Stimulated activated naive B cell treated with anti-CD40 and anti-IgM and Interleukin-4, amounts not matched to agents 10 μg/mL and 1 μg/mL and 100 μg/mL, for 72 hours (primary cell): Measurements from ENCODE around the gene IFT25.

ENCODE experiments used
- ATAC-seq, 2 donors: fragments of 150-1000 bp; cut with Tn5 transposase; replicated peaks; 2 replicates each; pipeline ENCODE4 v1.10.0; 2021; ENCODE audit warnings: moderate library complexity in 1 of 2
- DNase-seq: peaks from one replicate; pipeline ENCODE4 v3.0.0; 2021
- H3K27ac Mint-ChIP-seq: one replicate; pipeline ENCODE4 v1.8.0; 2022; ENCODE audit warnings: mild to moderate bottlenecking, mixed read lengths
- H3K27me3 Mint-ChIP-seq, 2 donors: one replicate each; pipeline ENCODE4 v1.8.0; 2022; ENCODE audit warnings: mixed read lengths in 2 of 2
- H3K36me3 Mint-ChIP-seq, 2 donors: one replicate each; pipeline ENCODE4 v1.8.0; 2022; ENCODE audit warnings: mixed read lengths in 2 of 2, mild to moderate bottlenecking in 1 of 2
- H3K4me1 Mint-ChIP-seq, 2 donors: one replicate each; pipeline ENCODE4 v1.8.0; 2022; ENCODE audit warnings: mixed read lengths in 2 of 2, mild to moderate bottlenecking in 1 of 2
- H3K4me3 Mint-ChIP-seq, 2 donors: one replicate each; pipeline ENCODE4 v1.8.0; 2022; ENCODE audit warnings: mild to moderate bottlenecking in 2 of 2, mixed read lengths in 2 of 2, moderate library complexity in 1 of 2
- H3K9me3 Mint-ChIP-seq, 2 donors: one replicate each; pipeline ENCODE4 v1.8.0; 2022; ENCODE audit warnings: mixed read lengths in 2 of 2, mild to moderate bottlenecking in 1 of 2

The IFT25 gene

GRCh38 chr1:53927376-53927881, 18.1 kb downstream of the IFT25 start:
- Mint-ChIP-seq H3K27me3 (no peaks in the 10 kb centered on the region), H3K9me3 (no peaks in the 10 kb centered on the region), H3K27ac (no peak overlapping the region), H3K36me3 (peaks cover 20 to 31% of the 10 kb centered on the region in 2 donors), H3K4me3 (no peak overlapping the region), H3K4me1 (no peaks in the 10 kb centered on the region)
- DNase-seq (no peak), ATAC-seq (no peak)

GRCh38 chr1:53919675-53920066, 25.8 kb downstream of the IFT25 start:
- Mint-ChIP-seq H3K36me3 (peaks cover 10 to 25% of the 10 kb centered on the region in 2 donors), H3K4me3 (no peak overlapping the region), H3K27me3 (no peaks in the 10 kb centered on the region), H3K4me1 (peaks cover 3 to 10% of the 10 kb centered on the region in 2 donors), H3K27ac (peak overlapping the region; percentile 71), H3K9me3 (no peaks in the 10 kb centered on the region)
- DNase-seq (no peak), ATAC-seq (no peak)

DNA sequence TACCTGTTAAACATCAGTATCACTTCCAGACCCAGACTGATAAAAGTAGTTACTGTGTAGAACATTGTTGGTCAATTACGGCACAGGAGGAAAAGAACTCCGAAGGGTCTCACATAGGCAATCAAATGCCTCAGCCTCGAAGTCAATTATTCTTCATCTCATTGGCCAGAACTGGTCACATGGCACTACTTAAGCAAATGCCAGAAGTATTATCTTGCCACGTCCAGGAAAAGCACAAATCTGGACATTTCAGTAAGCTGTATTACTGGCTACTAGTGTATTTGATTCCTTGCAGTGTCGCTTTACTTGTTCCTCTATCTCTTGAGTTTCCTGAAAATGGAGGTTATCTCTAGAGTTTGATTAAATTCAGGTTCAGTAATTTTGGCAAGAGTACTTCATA, 27.2 kb downstream of the IFT25 start:
- H3K36me3 Mint-ChIP-seq = peaks cover 8 to 27% of the 10 kb centered on the region in 2 donors
- ATAC-seq = no peak
- peaks cover 3 to 10% of the 10 kb centered on the region in 2 donors for H3K4me1 Mint-ChIP-seq

DNA sequence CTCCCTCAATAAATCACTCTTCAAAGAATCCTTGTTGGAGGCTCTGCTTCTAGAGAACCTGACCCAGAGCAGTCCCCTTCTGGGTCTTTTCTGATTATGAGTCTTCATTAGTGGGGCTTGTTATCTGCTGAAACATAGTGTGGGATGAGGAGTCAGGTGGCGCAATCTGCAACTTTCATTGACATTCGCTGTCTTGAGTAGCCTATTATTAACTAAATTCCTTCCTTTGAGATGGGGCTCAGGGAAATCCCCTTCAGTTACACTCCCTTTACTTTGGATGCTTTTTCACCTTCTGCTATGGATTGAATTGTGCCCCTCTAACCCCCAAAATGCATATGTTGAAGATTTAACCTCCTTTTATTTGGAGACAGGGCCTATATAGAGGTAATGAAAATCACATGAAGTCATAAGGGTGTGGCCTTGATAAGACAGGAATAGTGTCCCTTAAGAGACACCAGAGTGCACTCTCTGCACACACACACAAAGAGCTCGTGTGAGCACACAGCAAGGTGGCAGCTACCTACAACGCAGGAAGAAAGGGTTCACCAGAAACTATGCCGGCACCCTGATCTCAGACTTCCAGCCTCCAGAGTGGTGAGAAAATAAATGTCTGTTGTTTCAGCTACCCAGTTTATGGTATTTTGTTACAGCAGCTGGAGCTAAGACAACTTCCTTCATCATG, 32.0 kb downstream of the IFT25 start:
- H3K36me3 Mint-ChIP-seq = peaks cover 18 to 21% of the 10 kb centered on the region in 2 donors
- no peaks in the 10 kb centered on the region for H3K4me1 Mint-ChIP-seq
- H3K4me3 Mint-ChIP-seq = no peak overlapping the region
- no peaks in the 10 kb centered on the region for H3K27me3 Mint-ChIP-seq
- DNase-seq (no peak), ATAC-seq (no peak)
- H3K9me3 Mint-ChIP-seq = no peaks in the 10 kb centered on the region
- H3K27ac Mint-ChIP-seq = no peak overlapping the region

More for the DNA sequence above, 27.2 kb downstream of the IFT25 start:
- H3K4me3 Mint-ChIP-seq = no peak overlapping the region
- H3K27ac Mint-ChIP-seq = no peak overlapping the region
- no peaks in the 10 kb centered on the region for H3K27me3 Mint-ChIP-seq
- DNase-seq = no peak
- H3K9me3 Mint-ChIP-seq = no peaks in the 10 kb centered on the region

DNA sequence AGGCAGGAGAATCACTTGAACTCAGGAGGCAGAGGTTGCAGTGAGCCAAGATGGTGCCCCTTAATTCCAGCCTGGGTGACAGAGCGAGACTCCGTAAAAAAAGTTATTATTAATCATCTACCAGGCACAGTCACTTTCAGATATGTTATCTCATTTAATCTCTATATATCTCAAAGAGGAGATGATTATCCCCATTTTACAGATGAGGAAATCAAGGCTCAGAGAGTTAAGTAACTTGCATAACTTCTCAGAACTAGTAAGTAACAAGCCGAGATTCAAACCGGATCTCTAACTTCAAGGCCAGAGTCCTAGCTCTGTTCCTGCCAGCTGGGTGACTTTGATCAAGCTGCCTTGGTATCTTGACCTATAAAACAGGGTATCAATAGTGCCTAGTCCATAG, 34.1 kb downstream of the IFT25 start:
- ATAC-seq = no peak
- no peaks in the 10 kb centered on the region for H3K4me1 Mint-ChIP-seq
- H3K9me3 Mint-ChIP-seq = no peaks in the 10 kb centered on the region
- no peak overlapping the region for H3K27ac Mint-ChIP-seq
- no peak for DNase-seq
- no peaks in the 10 kb centered on the region for H3K27me3 Mint-ChIP-seq
- H3K36me3 Mint-ChIP-seq = peaks cover 19 to 20% of the 10 kb centered on the region in 2 donors
- no peak overlapping the region for H3K4me3 Mint-ChIP-seq

GRCh38 chr1:53909946-53910345, 35.6 kb downstream of the IFT25 start:
- Mint-ChIP-seq H3K36me3 (peaks cover 12 to 16% of the 10 kb centered on the region in 2 donors), H3K9me3 (no peaks in the 10 kb centered on the region), H3K27ac (no peak overlapping the region), H3K27me3 (no peaks in the 10 kb centered on the region), H3K4me3 (no peak overlapping the region), H3K4me1 (no peaks in the 10 kb centered on the region)
- no peak for ATAC-seq
- no peak for DNase-seq

GRCh38 chr1:53906121-53906520, 39.4 kb downstream of the IFT25 start:
- Mint-ChIP-seq H3K27me3 (no peaks in the 10 kb centered on the region), H3K4me3 (no peak overlapping the region), H3K4me1 (peaks cover 2 to 6% of the 10 kb centered on the region in 2 donors), H3K9me3 (no peaks in the 10 kb centered on the region), H3K27ac (no peak overlapping the region), H3K36me3 (peaks cover 5 to 8% of the 10 kb centered on the region in 2 donors)
- ATAC-seq (no peak), DNase-seq (no peak)

- DNase-seq = no peak
- Mint-ChIP-seq H3K4me3 (no peak overlapping the region), H3K36me3 (peaks cover 5 to 8% of the 10 kb centered on the region in 2 donors), H3K27ac (no peak overlapping the region), H3K27me3 (no peaks in the 10 kb centered on the region), H3K9me3 (no peaks in the 10 kb centered on the region), H3K4me1 (peaks cover 2 to 6% of the 10 kb centered on the region in 2 donors)
- no peak for ATAC-seq
Observed at GRCh38 chr1:53905509-53905908, 40.0 kb downstream of the IFT25 start.

GRCh38 chr1:53902235-53903138, 43.0 kb downstream of the IFT25 start:
- no peak overlapping the region for H3K27ac Mint-ChIP-seq
- DNase-seq = no peak
- peaks cover 0 to 1% of the 10 kb centered on the region in 2 donors for H3K36me3 Mint-ChIP-seq
- H3K4me1 Mint-ChIP-seq = peaks cover 2 to 6% of the 10 kb centered on the region in 2 donors
- no peaks in the 10 kb centered on the region for H3K9me3 Mint-ChIP-seq
- no peak overlapping the region for H3K4me3 Mint-ChIP-seq
- no peak for ATAC-seq
- H3K27me3 Mint-ChIP-seq = no peaks in the 10 kb centered on the region

- no peak overlapping the region for H3K27ac Mint-ChIP-seq
- H3K4me3 Mint-ChIP-seq = no peak overlapping the region
- no peaks in the 10 kb centered on the region for H3K9me3 Mint-ChIP-seq
- DNase-seq (no peak), ATAC-seq (no peak)
- peaks cover 9 to 10% of the 10 kb centered on the region in 2 donors for H3K27me3 Mint-ChIP-seq
- H3K36me3 Mint-ChIP-seq = peaks cover 0 to 1% of the 10 kb centered on the region in 2 donors
- H3K4me1 Mint-ChIP-seq = peaks cover 2 to 6% of the 10 kb centered on the region in 2 donors
Observed at GRCh38 chr1:53899708-53900107, 45.8 kb downstream of the IFT25 start.

GRCh38 chr1:53899206-53899628, 46.3 kb downstream of the IFT25 start:
- Mint-ChIP-seq H3K4me1 (peaks cover 2 to 6% of the 10 kb centered on the region in 2 donors), H3K27ac (no peak overlapping the region)
- no peak for ATAC-seq

DNA sequence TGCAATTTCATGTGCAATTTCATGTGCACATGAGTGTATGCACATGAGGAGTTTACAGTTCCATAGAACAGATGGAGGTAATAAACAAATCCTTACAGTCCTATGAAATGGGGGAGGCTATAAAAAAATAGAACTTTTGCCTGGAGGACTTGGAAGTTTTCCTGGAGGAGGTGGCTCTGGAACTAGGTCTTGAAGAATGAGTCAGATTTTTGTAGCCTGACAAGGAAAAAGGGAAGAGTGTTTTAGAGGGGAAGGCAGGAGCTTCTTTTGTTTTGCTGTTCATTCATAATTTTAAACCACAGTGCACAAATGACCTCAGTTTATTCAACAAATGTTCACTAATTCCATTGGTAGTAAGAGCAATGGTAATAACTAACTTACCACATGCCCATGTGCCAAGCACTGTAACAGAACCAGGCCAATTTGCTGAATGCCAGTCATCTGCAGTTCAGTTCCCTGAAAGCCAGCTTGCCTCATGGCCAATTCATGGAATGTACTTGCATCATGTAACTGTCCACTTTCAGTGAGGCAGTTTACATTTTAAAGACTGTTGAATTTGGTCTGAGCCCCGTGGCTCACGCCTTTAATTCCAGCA, 48.8 kb downstream of the IFT25 start:
- no peak for ATAC-seq
- Mint-ChIP-seq H3K4me1 (peaks cover 6 to 11% of the 10 kb centered on the region in 2 donors), H3K27ac (no peak overlapping the region), H3K27me3 (peaks cover 11 to 12% of the 10 kb centered on the region in 2 donors), H3K9me3 (no peaks in the 10 kb centered on the region), H3K36me3 (peaks cover 0 to 1% of the 10 kb centered on the region in 2 donors), H3K4me3 (no peak overlapping the region)
- no peak for DNase-seq

More at GRCh38 chr1:53899206-53899628, 46.3 kb downstream of the IFT25 start:
- DNase-seq = no peak
- Mint-ChIP-seq H3K4me3 (no peak overlapping the region), H3K27me3 (peaks cover 11 to 12% of the 10 kb centered on the region in 2 donors), H3K36me3 (peaks cover 0 to 1% of the 10 kb centered on the region in 2 donors), H3K9me3 (no peaks in the 10 kb centered on the region)

GRCh38 chr1:53895421-53895820, 50.1 kb downstream of the IFT25 start:
- H3K27me3 Mint-ChIP-seq = peaks cover 11 to 12% of the 10 kb centered on the region in 2 donors
- H3K27ac Mint-ChIP-seq = no peak overlapping the region
- no peak overlapping the region for H3K4me3 Mint-ChIP-seq
- peaks cover 10 to 14% of the 10 kb centered on the region in 2 donors for H3K4me1 Mint-ChIP-seq
- no peaks in the 10 kb centered on the region for H3K9me3 Mint-ChIP-seq
- peaks cover 0 to 1% of the 10 kb centered on the region in 2 donors for H3K36me3 Mint-ChIP-seq
- no peak for ATAC-seq
- no peak for DNase-seq

DNA sequence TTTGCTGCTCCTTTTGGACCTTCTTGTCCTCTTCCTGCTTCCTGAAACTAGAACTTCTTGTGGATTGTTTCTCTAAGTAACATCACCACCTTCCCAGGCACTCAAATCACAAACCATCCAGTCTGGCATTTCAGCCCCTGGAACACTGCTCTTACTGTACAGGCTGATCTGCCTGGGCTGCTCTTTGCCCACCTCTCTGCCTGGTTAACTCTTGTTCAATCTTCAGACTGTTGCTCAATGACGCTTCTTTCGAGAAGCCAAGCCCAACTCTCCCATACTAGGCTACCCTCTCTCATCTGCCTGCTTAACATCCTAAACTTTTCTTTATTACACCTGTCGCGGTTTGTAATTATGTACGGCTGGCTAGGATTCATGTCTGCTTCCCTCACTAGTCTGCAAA, 50.9 kb downstream of the IFT25 start:
- Mint-ChIP-seq H3K4me1 (peaks cover 11 to 20% of the 10 kb centered on the region in 2 donors), H3K4me3 (no peak overlapping the region), H3K36me3 (peaks cover 0 to 1% of the 10 kb centered on the region in 2 donors), H3K27ac (no peak overlapping the region), H3K27me3 (peaks cover 11 to 12% of the 10 kb centered on the region in 2 donors), H3K9me3 (no peaks in the 10 kb centered on the region)
- DNase-seq (no peak), ATAC-seq (no peak)
